ENCODE measurements around the gene IPP.
"Not testable (repeated sequence)": the region's sequence is repeated elsewhere in the genome, so short reads cannot be mapped to it uniquely, and the experiment has no call there.

IPP gene

GRCh38 chr1:45679123-45679522 is 71.3 kb downstream of the IPP start:
- DNase-seq, result no peak

DNA sequence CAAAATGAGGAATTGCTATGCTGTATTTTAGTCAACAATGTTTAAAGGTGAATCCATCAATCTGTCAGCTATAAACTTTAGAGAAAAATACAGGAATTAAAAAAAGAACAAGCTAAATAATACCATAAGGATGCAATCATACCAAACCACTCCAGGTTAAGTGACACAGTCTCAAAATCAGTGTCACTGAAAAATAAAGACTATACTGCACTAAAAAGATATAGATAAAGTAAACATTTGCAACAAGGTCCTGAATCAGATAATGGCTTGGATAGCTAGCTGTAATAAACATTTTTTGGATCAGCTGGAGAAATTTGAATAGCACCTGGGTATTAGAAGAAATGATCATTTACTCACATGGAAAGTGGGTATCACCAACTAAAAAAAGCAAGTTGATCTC is 72.0 kb downstream of the IPP start:
- DNase-seq, result no peak

- DNase-seq, result no peak
Observed at GRCh38 chr1:45677751-45678245, 72.7 kb downstream of the IPP start.

GRCh38 chr1:45676553-45676952 is 73.9 kb downstream of the IPP start:
- not testable (repeated sequence) for DNase-seq

- no peak for DNase-seq
Observed at GRCh38 chr1:45674478-45674877, 76.0 kb downstream of the IPP start.

- no peak for DNase-seq
Observed at GRCh38 chr1:45673956-45674355, 76.5 kb downstream of the IPP start.

DNA sequence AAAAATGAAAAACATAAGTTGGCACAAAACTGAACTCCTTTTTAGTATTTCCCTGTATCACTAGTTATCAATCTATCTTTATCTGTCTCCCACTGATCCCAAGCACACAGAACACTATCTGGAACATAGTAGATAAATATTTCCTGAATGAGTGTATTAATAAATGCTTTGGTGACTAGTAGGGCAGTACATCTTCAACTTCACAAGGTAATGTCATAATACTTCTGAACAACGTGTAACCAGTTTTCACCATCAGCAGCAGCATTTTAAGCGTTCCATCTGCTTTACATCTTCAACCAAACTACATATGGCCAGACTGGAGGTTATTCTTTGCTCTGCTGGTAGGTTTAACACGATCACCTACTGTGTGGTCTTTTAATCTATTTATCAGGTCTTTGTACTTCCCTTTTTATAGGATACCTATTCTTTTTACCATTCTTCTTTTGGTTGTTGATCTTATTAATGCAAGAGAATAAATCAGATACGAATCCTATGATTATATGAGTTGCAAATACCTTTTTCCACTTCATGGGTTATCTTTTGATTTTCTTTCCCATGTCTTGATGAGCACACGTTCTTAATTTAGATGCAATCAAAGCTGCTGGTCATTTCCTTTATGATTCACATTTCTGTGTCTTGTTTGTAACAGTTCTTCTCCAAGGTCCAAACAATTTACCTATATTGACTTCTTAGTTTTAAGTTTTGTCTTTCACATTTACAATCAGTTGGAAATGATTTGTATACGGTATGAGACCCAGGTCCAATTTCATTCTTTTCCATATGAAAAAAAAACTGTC is 80.4 kb downstream of the IPP start:
- DNase-seq, result no peak

DNA sequence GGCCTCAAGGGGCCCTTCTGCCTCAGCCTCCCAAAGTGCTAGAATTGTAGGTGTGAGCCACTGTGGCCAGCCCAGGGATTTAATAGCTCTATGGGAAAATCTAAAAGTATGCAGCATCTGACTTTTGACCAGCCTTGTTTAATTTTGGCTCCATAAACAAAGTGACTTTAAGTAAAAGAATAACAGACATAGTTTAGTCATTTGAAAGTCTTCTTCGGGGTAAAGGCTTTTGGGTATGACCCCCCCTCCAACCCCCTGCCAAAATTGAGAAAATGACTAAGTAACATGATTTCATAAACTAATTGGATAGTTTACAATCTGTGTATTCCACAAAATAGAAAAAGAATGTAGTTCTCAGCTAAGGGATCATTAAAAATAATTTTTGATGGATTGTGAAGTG is 81.1 kb downstream of the IPP start:
- DNase-seq, result no peak

DNA sequence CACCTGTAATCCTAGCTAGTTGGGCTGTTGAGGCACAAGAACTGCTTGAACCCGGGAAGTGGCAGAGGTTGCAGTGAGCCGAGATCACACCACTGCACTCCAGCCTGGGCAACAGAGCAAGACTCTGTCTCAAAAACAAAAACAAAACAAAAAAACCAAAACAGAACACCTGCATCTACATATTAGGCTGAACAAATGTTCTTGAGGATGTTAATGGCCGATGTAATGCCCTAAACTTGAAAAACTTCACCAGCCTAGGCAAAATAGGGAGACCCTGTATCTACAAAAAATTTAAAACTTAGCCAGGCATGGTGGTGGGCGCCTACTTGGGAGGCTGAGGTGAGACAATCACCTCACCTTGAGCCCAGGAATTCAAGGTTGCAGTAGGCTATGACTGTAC is 81.9 kb downstream of the IPP start:
- no peak for DNase-seq

GRCh38 chr1:45667321-45668111 is 82.9 kb downstream of the IPP start:
- no peak for DNase-seq

DNA sequence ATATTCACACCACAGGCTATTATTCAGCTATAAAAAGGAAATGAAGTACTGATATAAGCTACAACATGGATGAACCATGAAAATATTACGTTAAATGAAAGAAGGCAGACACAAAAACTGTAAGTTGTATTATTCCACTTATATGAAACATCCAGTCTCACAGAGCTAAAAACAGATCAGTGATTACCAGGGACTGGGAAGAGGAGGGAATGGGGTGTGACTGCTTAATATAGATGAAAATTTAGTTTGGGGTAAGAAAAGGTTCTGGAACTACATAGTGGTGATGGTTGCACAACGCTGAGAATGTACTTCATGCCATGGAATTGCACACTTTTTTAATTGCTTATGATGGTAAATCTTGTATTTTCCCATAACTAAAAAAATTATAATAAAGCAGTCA is 83.6 kb downstream of the IPP start:
- DNase-seq, result no peak

DNA sequence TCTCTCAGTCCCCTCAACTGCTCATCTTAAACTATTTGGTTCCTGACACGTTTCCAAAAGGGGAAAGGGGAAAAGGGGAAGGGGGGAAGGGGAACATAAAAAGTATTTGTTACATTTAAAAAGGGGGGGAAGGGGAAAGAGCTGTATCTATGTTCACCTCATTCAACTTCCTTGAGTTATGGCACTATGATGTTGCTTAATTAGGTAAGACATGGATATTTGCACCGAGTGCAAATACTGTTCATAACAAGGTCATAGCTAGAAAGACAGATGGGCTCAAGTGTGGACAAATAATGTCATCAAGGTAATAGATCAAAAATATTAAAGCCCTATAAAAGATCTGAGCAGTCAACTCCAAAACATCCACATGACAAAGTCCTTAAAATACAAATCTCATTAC is 90.1 kb downstream of the IPP start:
- DNase-seq, result no peak

- no peak for DNase-seq
Observed at GRCh38 chr1:45659222-45659621, 91.2 kb downstream of the IPP start.

- no peak for DNase-seq
Observed at GRCh38 chr1:45658171-45658570, 92.3 kb downstream of the IPP start.

DNA sequence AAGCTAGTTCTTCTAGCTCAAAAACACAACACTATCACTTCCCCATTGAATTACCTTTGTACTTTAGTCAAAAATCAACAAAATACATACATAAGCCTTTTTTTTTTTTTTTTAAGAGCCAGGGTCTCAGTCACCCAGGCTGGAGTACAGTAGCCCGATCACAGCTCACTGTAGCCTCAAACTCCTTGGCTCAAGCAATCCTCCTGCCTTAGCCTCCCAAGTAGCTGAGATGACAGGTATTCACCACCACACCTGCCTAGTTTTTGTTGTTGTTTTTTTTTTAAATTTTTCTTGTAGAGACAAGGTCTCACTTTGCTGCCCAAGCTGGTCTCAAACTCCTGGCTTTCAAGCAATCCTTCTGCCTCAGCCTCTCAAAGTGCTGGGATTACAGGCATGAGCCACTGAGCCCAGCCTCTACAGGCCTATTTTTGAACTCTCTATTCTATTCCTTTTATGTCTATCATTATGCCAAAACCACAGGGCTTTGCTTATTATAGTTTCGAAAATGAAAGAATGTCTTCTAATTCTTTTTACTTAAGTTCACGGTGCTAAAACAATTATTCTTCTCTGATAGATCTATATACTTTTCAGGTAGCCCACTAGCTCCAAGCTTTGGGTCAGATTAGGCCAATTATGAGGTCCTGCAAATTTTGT is 93.8 kb downstream of the IPP start:
- DNase-seq, result no peak

DNA sequence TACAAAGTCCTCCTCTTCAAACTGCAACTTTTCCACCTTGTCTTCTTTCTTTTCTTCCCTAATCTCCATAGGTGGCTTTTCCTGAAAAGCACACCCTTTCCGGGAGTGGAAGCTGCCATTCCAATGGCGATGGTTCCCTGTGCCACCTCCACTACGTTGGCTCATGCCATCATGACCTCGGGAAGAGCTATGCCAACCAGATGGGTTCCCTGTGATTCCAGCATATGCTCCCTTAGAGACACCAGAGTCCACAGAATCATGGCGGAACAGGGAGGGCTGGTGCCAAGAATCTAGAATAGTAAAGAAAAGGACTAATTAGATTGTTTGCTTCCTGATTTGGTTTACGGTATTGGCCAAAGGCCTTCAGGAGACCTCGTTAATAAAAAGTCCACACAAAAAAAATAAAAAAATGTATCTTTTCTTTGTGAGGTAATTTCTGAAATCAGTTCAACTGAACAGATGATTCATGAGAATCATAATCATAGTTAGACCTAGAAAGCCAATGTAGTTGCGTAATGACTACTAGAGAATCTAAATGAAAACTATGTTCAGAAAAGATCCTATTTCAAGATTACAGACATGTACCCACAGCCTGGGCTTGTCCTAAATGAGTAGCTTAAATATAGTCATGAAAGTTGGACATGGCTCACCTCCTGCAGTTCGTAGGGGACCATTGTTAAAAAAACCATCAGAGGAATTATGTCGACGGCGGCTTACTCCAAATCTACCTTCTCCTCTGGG is 95.7 kb downstream of the IPP start:
- DNase-seq, result no peak

Data from left hindlimb (tissue), 1 donor.